ENCODE measurements around the gene VANGL1. TPM values are rescaled to one million over a fixed set of nuclear protein-coding genes. Genes with fewer than 3 reads are reported as not detected.

The VANGL1 gene
- total and polyA plus RNA-seq, 9 donors: 1.8 to 11.0 (median 8.8) TPM

GRCh38 chr1:115665319-115666096 lies 23.7 kb downstream of the VANGL1 start:
- intact Hi-C loops (cut with DNase I): no loop called here
- H3K9me3 ChIP-seq: no peaks in the 10 kb centered on the region
- TF ChIP-seq POLR2A (IDR thresholded peaks at IDR 0.05) (no peak), EP300 (IDR thresholded peaks at IDR 0.05) (no peak), CTCF (IDR thresholded peaks at IDR 0.05) (no peak)
- H3K36me3 ChIP-seq: no peaks in the 10 kb centered on the region
- no peak overlapping the region for H3K27ac ChIP-seq
- H3K4me1 ChIP-seq (ENCODE audit: insufficient read depth): no peaks in the 10 kb centered on the region
- no peak overlapping the region for H3K4me3 ChIP-seq
- no peaks in the 10 kb centered on the region for H3K27me3 ChIP-seq
- DNase-seq: no peak
- WGBS, 3 donors: 88 to 93% (median 90%) methylated on average over 7 of the region's 7 CpGs

- no peaks in the 10 kb centered on the region for H3K27me3 ChIP-seq
- H3K4me1 ChIP-seq (ENCODE audit: insufficient read depth): no peaks in the 10 kb centered on the region
- no peak overlapping the region for H3K27ac ChIP-seq
- no peak for TF ChIP-seq POLR2A (IDR thresholded peaks at IDR 0.05)
- TF ChIP-seq CTCF (IDR thresholded peaks at IDR 0.05): no peak
- no peak for TF ChIP-seq EP300 (IDR thresholded peaks at IDR 0.05)
- H3K36me3 ChIP-seq: no peaks in the 10 kb centered on the region
- intact Hi-C loops (cut with DNase I): no loop called here
- DNase-seq: no peak
- 73 to 83% (median 79%) methylated on average over 6 of the region's 6 CpGs for WGBS, 3 donors
- no peaks in the 10 kb centered on the region for H3K9me3 ChIP-seq
- no peak overlapping the region for H3K4me3 ChIP-seq
These were observed 24.4 kb downstream of the VANGL1 start for GRCh38 chr1:115666206-115666605.

GRCh38 chr1:115666702-115667101 lies 24.9 kb downstream of the VANGL1 start:
- Histone ChIP-seq H3K9me3 (no peaks in the 10 kb centered on the region), H3K27me3 (no peaks in the 10 kb centered on the region), H3K27ac (no peak overlapping the region), H3K36me3 (no peaks in the 10 kb centered on the region), H3K4me3 (no peak overlapping the region), H3K4me1 (ENCODE audit: insufficient read depth) (no peaks in the 10 kb centered on the region)
- WGBS, 3 donors: 80 to 93% (median 91%) methylated on average over 4 of the region's 4 CpGs
- TF ChIP-seq EP300 (IDR thresholded peaks at IDR 0.05) (no peak), CTCF (IDR thresholded peaks at IDR 0.05) (no peak), POLR2A (IDR thresholded peaks at IDR 0.05) (no peak)
- intact Hi-C loops (cut with DNase I): no loop called here
- DNase-seq: no peak

GRCh38 chr1:115668579-115668978 lies 26.8 kb downstream of the VANGL1 start:
- H3K27me3 ChIP-seq: no peaks in the 10 kb centered on the region
- DNase-seq: no peak
- no peak overlapping the region for H3K27ac ChIP-seq
- no peak overlapping the region for H3K4me3 ChIP-seq
- TF ChIP-seq EP300 (IDR thresholded peaks at IDR 0.05) (no peak), POLR2A (IDR thresholded peaks at IDR 0.05) (no peak), CTCF (IDR thresholded peaks at IDR 0.05) (no peak)
- no peaks in the 10 kb centered on the region for H3K36me3 ChIP-seq
- H3K4me1 ChIP-seq (ENCODE audit: insufficient read depth): no peaks in the 10 kb centered on the region
- intact Hi-C loops (cut with DNase I): no loop called here
- 88 to 96% (median 89%) methylated on average over 1 of the region's 1 CpG for WGBS, 3 donors
- H3K9me3 ChIP-seq: no peaks in the 10 kb centered on the region
